Erythroblast (primary cell): Measurements from ENCODE around the gene SPACA7.
A peak's percentile ranks its signal among the peaks of the same experiment; 100 is the strongest.
"Not testable (repeated sequence)": the region's sequence is repeated elsewhere in the genome, so short reads cannot be mapped to it uniquely, and the experiment has no call there.

ENCODE experiments used
- DNase-seq, 2 experiments: peaks; one replicate each; lab custom pipeline; 2025; lab: John Stamatoyannopoulos, UW
- GATA1 ChIP-seq: IDR thresholded peaks from 2 replicates; pipeline ENCODE4 v1.6.1; 2011; ENCODE audit warnings: low read depth, mild to moderate bottlenecking, control low read depth, low read length, moderate library complexity
- POLR2A ChIP-seq: IDR thresholded peaks from 2 replicates; pipeline ENCODE4 v1.6.1; 2011; ENCODE audit warnings: mild to moderate bottlenecking, low read length

The SPACA7 gene

GRCh38 chr13:112417079-112417478 is 40.9 kb downstream of the SPACA7 start:
- no peak for TF ChIP-seq GATA1
- no peak for TF ChIP-seq POLR2A
- no peak for DNase-seq

GRCh38 chr13:112424098-112424497 is 47.9 kb downstream of the SPACA7 start:
- TF ChIP-seq POLR2A (no peak), GATA1 (no peak)
- DNase-seq, result no peak

GRCh38 chr13:112428704-112429103 is 52.5 kb downstream of the SPACA7 start:
- no peak for TF ChIP-seq GATA1
- TF ChIP-seq POLR2A, result no peak

GRCh38 chr13:112431734-112432133 is 55.6 kb downstream of the SPACA7 start:
- DNase-seq, result no peak
- TF ChIP-seq GATA1, result no peak
- TF ChIP-seq POLR2A, result no peak

More at GRCh38 chr13:112428704-112429103, 52.5 kb downstream of the SPACA7 start:
- DNase-seq, result no peak

- DNase-seq, result not testable (repeated sequence)
These were observed 56.6 kb downstream of the SPACA7 start for GRCh38 chr13:112432734-112433133.

GRCh38 chr13:112433517-112433916 is 57.4 kb downstream of the SPACA7 start:
- not testable (repeated sequence) for DNase-seq

- no peak for DNase-seq
- TF ChIP-seq POLR2A (no peak), GATA1 (no peak)
These were observed 57.9 kb downstream of the SPACA7 start for GRCh38 chr13:112434032-112434431.

GRCh38 chr13:112434937-112435523 is 58.9 kb downstream of the SPACA7 start:
- TF ChIP-seq POLR2A (no peak), GATA1 (no peak)
- no peak for DNase-seq

- DNase-seq, result no peak
- TF ChIP-seq POLR2A, result no peak
- no peak for TF ChIP-seq GATA1
These were observed 59.8 kb downstream of the SPACA7 start for GRCh38 chr13:112435973-112436372.

GRCh38 chr13:112438094-112438493 is 61.9 kb downstream of the SPACA7 start:
- TF ChIP-seq GATA1 (no peak), POLR2A (no peak)
- no peak for DNase-seq

- no peak for DNase-seq
These were observed 62.4 kb downstream of the SPACA7 start for GRCh38 chr13:112438515-112438914.

GRCh38 chr13:112441226-112441625 is 65.1 kb downstream of the SPACA7 start:
- TF ChIP-seq POLR2A, result no peak
- no peak for TF ChIP-seq GATA1
- no peak for DNase-seq

More at GRCh38 chr13:112438515-112438914, 62.4 kb downstream of the SPACA7 start:
- TF ChIP-seq POLR2A (no peak), GATA1 (no peak)

- DNase-seq, result no peak
These were observed 65.7 kb downstream of the SPACA7 start for GRCh38 chr13:112441779-112442310.

GRCh38 chr13:112442483-112443090 is 66.4 kb downstream of the SPACA7 start:
- TF ChIP-seq GATA1 (no peak), POLR2A (no peak)
- DNase-seq, result no peak

More at GRCh38 chr13:112441779-112442310, 65.7 kb downstream of the SPACA7 start:
- no peak for TF ChIP-seq GATA1
- TF ChIP-seq POLR2A, result no peak

GRCh38 chr13:112443191-112443994 is 67.2 kb downstream of the SPACA7 start:
- TF ChIP-seq GATA1 (no peak), POLR2A (no peak)
- DNase-seq, result peak in 1 of 2 experiments; percentile 10
